K562 (cell line): ENCODE data around the gene TSPAN12. TPM values are rescaled to one million over a fixed set of nuclear protein-coding genes. Genes with fewer than 3 reads are reported as not detected.

Source experiments
- ATF6 ChIP-seq: sonication (generic); formaldehyde crosslinking; IDR thresholded peaks from 2 replicates; pipeline ENCODE4 v1.4.0; 2020; ENCODE audit warnings: mild to moderate bottlenecking, missing genetic modification reagents
- CTBP1 ChIP-seq: fragments of 450-650 bp; IDR thresholded peaks from 2 replicates; pipeline ENCODE4 v1.6.1; 2016; ENCODE audit warnings: borderline replicate concordance
- ESRRA ChIP-seq: fragments of 450-650 bp; IDR thresholded peaks from 2 replicates; pipeline ENCODE4 v1.6.1; 2014; ENCODE audit warnings: low read depth, mild to moderate bottlenecking, moderate library complexity, borderline replicate concordance
- FOXK2 ChIP-seq, 2 experiments: fragments of 450-650 bp; IDR thresholded peaks in 1 of 2; conservative IDR thresholded peaks in 1 of 2; 2 replicates each; pipeline ENCODE4 v1.6.1; 2016; ENCODE audit warnings: low read depth in 2 of 2, mild to moderate bottlenecking in 1 of 2
- KLF13 ChIP-seq: fragments of 450-650 bp; IDR thresholded peaks from 2 replicates; pipeline ENCODE4 v1.6.1; 2016; ENCODE audit warnings: missing genetic modification characterization, low read depth, mild to moderate bottlenecking, missing compliant biosample characterization, moderate library complexity, borderline replicate concordance
- L3MBTL2 ChIP-seq: fragments of 450-650 bp; IDR thresholded peaks from 2 replicates; pipeline ENCODE4 v1.6.1; 2016; ENCODE audit warnings: mild to moderate bottlenecking, moderate library complexity
- LCOR ChIP-seq: sonication (generic); formaldehyde crosslinking; IDR thresholded peaks from 2 replicates; pipeline ENCODE4 v1.8.0; 2022; ENCODE audit warnings: mild to moderate bottlenecking, missing genetic modification reagents
- ZNF175 ChIP-seq: fragments of 200-800 bp; sonication (Bioruptor generic); IDR thresholded peaks from 2 replicates; pipeline ENCODE4 v1.6.1; 2016; ENCODE audit warnings: low read depth, mild to moderate bottlenecking, missing genetic modification characterization, missing compliant biosample characterization
- polyA plus RNA-seq, 8 experiments: library from polyadenylated mRNA; depleted of rRNA in 4 of 8; stranded (reverse) in 5 of 8; unstranded in 3 of 8; fragments of >200 nt; fragmentation: Nextera tagmentation in 2 of 8; fragmentation: Illumina TruSeq in 1 of 8; extraction: Ambion mirVana in 2 of 8; extraction: Trizol in 1 of 8; gene quantifications; 2 replicates each; pipeline versions ENCODE4 v1.2.1 to v1.2.3, GENCODE V29; 2011 to 2014; ENCODE audit warnings: inconsistent platforms in 1 of 8, missing spikeins in 1 of 8
- total RNA-seq, 7 experiments: library from RNA; depleted of rRNA in 6 of 7; stranded (reverse); fragments of >200 nt in 6 of 7; fragmentation: Illumina TruSeq in 2 of 7; extraction: Trizol in 2 of 7; gene quantifications; 2 replicates each; pipeline versions ENCODE4 v1.2.1 to v1.2.3, GENCODE V29; 2011 to 2021; ENCODE audit warnings: low replicate concordance in 1 of 7
- TF ChIP-seq, protein P1 (sequence below): fragments of 250-450 bp; sonication (Bioruptor Pico); IDR thresholded peaks from 2 replicates; pipeline ENCODE4 v1.4.0; 2020
- TF ChIP-seq, protein P2 (sequence below), 2 experiments: fragments of 450-650 bp; conservative IDR thresholded peaks; 2 replicates each; pipeline ENCODE4 v1.6.1; 2017; ENCODE audit warnings: mild to moderate bottlenecking in 2 of 2, moderate library complexity in 2 of 2
- TF ChIP-seq, protein P3 (sequence below): sonication (generic); formaldehyde crosslinking; IDR thresholded peaks from 2 replicates; pipeline ENCODE4 v1.9.0; 2022; ENCODE audit warnings: mild to moderate bottlenecking, missing genetic modification reagents

The TSPAN12 gene
- total and polyA plus RNA-seq, 9 of the 15 experiments (the other 6 are each of a cell fraction or from before 2014, with no cell fraction given) = 0.13 to 1.7 (median 0.35) TPM; not detected in 1

DNA sequence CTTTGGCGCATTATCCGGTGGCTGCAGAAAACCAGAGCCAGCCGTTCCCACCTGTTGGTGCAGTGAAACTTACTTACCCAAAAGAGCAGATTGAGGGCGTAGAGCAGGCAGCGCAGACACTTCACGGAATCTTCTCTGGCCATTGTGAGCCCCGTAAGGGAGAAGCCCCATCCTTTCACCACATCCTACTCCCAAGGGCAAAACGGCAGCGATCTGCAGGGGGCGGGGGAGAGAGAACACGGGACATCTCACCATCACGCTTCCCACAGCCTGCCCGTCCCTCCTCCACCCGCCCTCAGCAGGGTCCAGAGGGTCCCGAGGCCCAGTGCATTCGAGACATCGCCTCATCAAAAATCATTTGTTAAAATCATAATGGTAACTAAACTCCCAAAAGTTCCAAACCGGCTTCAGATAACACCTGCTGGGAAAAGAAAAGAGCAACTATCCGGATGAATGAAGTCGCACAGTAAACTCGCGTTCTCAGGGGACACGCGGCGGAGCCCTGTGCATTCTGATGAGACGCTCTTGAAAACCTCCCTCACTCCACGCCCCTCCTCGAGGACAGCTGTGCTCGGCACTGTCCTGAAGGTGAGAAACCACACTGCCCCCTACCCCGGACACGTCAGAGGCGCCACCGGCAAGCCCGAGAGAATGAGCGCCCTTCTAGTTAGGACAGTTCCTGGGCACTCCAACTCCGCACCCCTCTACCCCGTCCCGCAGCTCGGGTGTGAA is 1.2 kb downstream of the TSPAN12 start (continued):
- TF ChIP-seq, protein P1, sequence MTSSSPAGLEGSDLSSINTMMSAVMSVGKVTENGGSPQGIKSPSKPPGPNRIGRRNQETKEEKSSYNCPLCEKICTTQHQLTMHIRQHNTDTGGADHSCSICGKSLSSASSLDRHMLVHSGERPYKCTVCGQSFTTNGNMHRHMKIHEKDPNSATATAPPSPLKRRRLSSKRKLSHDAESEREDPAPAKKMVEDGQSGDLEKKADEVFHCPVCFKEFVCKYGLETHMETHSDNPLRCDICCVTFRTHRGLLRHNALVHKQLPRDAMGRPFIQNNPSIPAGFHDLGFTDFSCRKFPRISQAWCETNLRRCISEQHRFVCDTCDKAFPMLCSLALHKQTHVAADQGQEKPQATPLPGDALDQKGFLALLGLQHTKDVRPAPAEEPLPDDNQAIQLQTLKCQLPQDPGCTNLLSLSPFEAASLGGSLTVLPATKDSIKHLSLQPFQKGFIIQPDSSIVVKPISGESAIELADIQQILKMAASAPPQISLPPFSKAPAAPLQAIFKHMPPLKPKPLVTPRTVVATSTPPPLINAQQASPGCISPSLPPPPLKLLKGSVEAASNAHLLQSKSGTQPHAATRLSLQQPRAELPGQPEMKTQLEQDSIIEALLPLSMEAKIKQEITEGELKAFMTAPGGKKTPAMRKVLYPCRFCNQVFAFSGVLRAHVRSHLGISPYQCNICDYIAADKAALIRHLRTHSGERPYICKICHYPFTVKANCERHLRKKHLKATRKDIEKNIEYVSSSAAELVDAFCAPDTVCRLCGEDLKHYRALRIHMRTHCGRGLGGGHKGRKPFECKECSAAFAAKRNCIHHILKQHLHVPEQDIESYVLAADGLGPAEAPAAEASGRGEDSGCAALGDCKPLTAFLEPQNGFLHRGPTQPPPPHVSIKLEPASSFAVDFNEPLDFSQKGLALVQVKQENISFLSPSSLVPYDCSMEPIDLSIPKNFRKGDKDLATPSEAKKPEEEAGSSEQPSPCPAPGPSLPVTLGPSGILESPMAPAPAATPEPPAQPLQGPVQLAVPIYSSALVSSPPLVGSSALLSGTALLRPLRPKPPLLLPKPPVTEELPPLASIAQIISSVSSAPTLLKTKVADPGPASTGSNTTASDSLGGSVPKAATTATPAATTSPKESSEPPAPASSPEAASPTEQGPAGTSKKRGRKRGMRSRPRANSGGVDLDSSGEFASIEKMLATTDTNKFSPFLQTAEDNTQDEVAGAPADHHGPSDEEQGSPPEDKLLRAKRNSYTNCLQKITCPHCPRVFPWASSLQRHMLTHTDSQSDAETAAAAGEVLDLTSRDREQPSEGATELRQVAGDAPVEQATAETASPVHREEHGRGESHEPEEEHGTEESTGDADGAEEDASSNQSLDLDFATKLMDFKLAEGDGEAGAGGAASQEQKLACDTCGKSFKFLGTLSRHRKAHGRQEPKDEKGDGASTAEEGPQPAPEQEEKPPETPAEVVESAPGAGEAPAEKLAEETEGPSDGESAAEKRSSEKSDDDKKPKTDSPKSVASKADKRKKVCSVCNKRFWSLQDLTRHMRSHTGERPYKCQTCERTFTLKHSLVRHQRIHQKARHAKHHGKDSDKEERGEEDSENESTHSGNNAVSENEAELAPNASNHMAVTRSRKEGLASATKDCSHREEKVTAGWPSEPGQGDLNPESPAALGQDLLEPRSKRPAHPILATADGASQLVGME (CRISPR knock-in tag) = 0 out of 2 replicates have a peak, but pooled peaks have one; percentile 9
- TF ChIP-seq L3MBTL2 (peak; percentile 90), CTBP1 (0 out of 2 replicates have a peak, but pooled peaks have one; percentile 33), FOXK2 (conservative IDR thresholded peaks at IDR 0.05 in 1 of 2, IDR thresholded peaks at IDR 0.05 in 1 of 2; ENCODE audit: low read depth in 2 of 2) (0 out of 4 replicates have a peak, but pooled peaks of 1 of the 2 experiments have one; percentile 19), KLF13 (no peak), ZNF175 (CRISPR knock-in tag) (no peak), ATF6 (CRISPR knock-in tag) (no peak), LCOR (0 out of 2 replicates have a peak, but pooled peaks have one; percentile 52), ESRRA (peak; percentile 16; the same call in 1 of the 2 replicates)
- TF ChIP-seq, protein P2, sequence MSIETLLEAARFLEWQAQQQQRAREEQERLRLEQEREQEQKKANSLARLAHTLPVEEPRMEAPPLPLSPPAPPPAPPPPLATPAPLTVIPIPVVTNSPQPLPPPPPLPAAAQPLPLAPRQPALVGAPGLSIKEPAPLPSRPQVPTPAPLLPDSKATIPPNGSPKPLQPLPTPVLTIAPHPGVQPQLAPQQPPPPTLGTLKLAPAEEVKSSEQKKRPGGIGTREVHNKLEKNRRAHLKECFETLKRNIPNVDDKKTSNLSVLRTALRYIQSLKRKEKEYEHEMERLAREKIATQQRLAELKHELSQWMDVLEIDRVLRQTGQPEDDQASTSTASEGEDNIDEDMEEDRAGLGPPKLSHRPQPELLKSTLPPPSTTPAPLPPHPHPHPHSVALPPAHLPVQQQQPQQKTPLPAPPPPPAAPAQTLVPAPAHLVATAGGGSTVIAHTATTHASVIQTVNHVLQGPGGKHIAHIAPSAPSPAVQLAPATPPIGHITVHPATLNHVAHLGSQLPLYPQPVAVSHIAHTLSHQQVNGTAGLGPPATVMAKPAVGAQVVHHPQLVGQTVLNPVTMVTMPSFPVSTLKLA (conservative IDR thresholded peaks at IDR 0.05) = 0 out of 4 replicates have a peak, but pooled peaks of 1 of the 2 experiments have one; percentile 4
- TF ChIP-seq, protein P3, sequence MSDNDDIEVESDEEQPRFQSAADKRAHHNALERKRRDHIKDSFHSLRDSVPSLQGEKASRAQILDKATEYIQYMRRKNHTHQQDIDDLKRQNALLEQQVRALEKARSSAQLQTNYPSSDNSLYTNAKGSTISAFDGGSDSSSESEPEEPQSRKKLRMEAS (CRISPR knock-in tag) = peak; percentile 30; the same call in 1 of the 2 replicates
